NCI-H82 treated with DMSO at 0.1 percent for 48 hours (cell line): Measurements from ENCODE around the gene TIMP1.

Experiments
- DNase-seq: peaks from one replicate; lab custom pipeline; 2025; ENCODE audit not compliant: unreplicated experiment; lab: John Stamatoyannopoulos, UW

The TIMP1 gene

DNA sequence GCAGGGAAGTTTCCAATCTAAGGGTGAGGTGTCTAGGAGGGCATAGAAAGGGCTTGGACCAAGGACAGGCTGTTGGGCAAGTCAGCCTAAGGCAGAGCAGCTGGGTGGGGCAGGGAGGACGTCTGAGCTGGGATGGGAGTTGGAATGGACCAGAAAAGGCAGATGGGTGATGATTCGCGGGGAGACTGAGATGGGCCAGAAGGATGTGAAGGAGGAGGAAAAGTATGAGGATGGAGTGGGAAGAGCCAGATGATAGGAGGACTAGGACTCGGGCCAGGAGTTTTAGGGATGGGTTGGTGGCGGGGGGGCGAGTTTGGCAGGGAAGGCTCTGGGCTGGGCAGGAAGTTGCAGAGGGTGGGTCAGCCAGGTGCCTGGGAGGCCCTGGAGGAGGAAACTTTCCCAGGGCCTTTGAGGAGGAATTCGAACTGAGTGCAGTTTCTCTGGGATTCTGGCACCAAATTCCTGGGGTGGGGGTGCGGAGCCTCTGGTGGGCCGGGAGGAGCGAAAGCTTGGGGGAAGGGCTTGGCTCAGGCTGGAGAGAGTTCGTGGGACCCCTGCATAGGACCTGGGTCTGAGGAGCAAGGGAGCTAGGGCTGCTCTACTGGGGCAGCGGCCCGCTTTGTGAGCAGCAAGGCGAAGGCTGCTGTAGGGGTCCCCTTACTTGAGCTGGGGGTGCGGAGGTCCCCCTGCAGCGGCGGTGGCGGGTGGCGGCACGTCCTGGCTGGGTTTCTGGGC lies 8.7 kb upstream of the TIMP1 start:
- DNase-seq: no peak

DNA sequence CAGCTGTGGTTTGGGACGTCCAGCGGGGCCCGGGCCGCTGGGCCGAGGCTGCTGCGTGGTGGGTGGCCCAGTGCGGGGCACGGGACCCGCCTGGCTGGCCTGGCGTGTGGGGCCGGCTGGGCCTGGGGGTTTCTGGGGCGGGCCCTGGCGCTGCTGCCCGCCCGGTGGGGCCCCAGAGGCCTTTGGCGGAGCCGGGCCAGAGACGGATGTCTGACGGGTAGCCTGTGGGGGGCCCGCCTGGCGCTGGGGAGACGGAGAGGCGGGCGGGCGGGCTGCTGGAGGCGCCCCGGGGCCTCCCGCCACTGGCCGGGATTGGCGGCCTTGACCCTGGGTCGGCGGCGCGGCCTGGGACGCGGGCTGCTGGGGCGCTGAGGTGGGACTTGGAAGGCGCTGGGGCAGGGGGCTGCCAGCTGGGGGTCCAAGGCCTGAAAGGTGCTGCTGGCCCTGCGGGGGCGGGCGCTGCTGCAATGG lies 8.1 kb upstream of the TIMP1 start:
- DNase-seq: no peak

DNA sequence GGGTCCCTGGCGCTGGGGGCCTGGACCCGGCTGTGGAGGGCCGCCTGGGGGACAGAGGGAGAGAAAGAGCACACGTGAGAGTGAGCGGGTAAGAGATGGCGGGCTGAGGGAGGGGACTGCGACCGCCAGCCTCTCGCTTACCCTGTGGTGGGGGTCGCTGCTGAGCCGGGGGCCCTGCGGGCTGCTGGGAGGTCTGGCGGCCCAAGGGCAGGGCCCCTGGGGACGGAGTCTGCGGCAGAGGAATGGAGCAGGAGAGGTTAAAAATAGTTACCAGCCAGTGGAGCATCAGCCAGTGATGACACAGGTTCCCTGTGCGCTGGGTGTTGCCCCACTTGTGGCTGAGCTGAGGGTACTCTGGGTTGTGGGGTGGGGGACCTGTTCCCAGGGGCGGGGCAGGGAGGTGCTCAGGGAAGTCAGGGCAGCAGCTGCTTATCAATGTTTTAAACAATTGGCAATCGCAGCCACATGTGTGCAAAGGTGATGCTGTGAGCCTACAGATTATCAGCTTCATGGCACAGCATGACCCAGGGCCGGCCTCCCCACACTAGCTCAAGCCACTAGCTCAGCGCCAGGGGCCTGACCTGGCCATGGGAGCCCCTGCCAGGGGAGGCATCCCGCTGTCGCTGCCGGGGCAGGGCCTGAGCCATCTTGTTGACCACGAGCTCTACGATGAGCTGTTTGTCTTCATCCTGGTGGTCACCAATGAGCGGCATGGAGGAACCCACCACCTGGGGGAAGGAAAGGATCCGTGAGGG lies 7.5 kb upstream of the TIMP1 start:
- DNase-seq: no peak

DNA sequence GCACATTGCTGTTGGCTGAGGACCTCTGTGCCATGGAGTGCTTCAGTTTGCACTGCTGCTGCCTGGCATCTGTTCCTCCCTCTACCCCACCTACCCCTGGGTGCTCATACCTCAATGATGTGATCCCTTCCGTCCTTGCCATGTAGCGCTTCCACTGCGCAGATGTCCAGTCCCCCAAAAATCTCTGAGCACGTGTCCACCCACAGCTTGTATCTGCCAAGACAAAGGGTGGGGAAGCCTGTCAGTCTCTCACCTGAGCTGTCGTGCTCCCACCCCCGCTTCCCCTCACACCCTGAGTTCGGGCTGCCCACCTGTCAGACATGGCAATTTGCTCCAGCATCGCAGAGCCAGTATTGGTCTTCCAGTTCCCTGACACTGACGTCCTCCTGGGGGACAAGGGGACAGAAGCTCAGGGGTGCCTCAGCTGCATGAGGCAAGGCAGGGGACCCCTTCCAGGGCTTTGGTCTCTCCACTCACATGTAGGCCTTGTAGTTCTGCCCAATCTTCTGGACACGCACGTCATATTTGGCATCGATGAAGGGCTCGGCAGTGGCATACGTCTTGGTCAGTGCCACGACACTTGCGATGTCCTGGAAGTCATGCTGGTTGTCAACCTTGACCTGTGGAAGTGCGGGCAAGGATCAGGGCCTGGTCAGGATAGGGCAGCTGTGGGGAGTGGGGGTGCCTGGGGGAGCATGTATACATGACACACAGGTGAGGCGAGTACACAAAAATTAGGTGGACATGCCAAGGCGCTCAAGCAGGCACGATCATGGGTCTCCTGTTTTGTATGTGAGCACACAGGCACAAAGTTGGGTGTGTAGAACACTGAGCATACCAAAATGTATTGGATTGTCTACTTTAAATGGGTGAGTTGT lies 6.0 kb upstream of the TIMP1 start:
- DNase-seq: no peak

DNA sequence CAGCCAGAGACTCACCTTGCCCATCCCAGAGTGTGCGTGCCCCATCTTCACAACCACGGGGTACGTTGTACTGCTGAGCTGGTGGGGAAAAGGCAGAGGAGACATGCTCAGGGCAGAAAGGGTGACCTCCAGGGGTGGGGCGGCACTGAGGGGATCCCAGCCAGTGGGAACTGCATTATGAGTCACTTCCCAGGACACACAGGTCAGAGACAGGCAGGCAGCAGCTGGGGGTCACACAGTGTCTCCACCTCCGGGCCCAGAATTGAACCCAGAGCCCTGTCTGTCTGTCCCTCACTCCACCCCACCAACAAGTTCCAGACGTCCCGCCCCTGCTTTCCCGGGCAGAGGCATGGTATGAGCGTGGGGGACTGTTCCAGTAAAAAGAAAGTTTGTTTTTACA lies 4.8 kb upstream of the TIMP1 start:
- no peak for DNase-seq

DNA sequence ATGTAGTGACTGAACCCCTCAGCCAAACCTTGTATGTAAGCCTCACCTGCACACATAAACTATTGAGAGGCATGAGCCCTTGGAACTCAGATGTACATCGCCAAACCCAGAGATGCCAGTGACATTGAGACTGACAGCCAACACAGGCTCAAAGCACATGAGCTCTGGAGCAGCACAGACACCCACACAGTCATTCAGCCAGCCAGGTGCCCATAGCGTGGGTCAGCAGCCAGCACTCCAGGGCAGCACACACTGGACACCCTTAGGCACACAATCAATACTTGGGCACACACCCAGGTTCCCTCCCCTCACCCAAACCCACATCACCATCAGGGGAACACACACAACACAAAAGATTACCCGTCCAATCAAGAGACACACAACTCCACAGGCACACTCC lies 4.3 kb upstream of the TIMP1 start:
- DNase-seq: no peak

DNA sequence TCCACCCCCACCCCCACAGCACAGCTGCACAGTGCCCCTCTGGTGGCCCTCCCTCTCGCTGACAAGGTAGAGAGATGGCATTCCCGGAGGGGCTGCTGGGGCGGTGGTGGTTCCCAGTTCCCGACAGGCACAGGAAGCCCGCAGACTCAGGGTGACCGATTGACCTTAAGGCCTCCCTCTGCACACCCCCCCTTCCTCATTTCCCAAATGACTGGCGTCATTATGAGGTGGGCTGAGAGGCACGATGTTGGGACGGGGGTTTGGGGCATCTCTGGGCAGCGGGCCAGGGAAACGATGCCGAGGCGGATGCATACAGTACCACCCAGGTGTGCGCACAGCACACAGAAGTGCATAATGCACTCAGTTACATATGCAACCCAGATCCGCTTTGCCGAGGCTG lies 3.5 kb upstream of the TIMP1 start:
- DNase-seq: no peak

DNA sequence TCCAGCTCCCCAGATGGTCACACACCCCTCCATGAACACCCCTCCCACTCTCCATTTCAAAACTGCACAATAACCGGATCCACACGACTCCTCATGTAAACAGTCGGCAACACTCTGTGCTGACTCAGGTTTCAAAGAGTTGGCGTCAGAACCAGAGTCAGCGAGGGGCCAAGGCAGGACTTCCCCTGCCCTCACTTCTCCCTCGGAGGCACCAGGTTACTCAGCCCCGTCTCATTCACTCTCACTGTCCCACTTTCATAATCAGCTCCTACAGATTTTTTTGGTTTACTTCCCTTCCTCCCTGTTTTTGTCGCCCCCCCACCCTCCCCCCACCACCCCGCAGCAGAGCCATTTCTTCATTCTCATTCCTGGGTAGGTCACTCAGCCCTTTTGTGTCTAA lies 2.7 kb upstream of the TIMP1 start:
- no peak for DNase-seq

DNA sequence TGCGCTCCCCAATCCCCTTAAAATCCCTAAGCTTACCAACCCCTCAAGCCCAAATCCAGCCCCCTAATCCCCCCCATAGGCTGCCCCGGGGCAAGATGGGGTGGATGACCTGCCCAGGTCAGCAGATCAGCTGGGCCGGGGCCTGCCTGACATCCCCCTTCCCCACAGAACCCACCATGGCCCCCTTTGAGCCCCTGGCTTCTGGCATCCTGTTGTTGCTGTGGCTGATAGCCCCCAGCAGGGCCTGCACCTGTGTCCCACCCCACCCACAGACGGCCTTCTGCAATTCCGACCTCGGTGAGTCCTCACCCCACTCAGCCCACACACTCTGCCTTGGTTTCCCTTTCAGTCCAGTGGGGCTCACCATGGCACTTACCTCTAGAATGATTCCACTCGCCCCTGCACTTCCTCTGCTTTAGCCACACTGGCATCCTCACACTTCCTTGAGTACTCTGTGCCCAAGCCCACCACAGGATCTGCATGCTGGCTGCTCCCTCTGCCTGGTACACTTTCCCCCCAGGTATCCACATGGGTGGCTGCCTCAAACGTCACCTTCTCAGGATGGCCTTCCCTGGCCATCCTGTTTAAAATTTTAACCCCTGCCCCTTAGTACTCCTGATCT lies 1.1 kb downstream of the TIMP1 start:
- no peak for DNase-seq

DNA sequence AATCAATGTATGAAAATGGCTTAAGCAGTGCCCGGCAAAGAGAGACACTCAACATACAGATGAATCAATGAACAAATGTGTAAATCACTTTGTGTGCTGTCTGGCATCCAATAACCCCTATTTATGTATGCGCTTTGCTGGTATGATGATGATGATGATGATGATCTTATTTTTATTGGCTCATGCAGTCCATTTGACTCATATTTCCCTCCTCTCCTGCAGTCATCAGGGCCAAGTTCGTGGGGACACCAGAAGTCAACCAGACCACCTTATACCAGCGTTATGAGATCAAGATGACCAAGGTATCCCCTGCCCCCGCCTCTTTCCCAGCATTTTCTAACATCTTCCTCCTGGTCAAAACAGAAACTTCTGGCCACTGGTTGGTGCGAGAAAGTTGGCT lies 2.5 kb downstream of the TIMP1 start:
- DNase-seq: no peak

DNA sequence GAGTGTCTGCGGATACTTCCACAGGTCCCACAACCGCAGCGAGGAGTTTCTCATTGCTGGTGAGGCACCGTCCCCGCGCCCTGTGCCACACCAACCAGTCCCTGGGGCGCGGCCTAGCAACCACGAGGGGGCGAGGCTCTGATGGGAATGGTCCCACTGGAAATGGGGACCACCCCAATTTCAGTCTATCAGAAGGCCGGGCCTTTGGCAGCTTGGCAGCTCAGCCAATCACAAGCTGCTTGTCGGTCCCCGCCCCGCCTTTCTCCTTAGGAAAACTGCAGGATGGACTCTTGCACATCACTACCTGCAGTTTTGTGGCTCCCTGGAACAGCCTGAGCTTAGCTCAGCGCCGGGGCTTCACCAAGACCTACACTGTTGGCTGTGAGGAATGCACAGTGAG lies 3.0 kb downstream of the TIMP1 start:
- no peak for DNase-seq

DNA sequence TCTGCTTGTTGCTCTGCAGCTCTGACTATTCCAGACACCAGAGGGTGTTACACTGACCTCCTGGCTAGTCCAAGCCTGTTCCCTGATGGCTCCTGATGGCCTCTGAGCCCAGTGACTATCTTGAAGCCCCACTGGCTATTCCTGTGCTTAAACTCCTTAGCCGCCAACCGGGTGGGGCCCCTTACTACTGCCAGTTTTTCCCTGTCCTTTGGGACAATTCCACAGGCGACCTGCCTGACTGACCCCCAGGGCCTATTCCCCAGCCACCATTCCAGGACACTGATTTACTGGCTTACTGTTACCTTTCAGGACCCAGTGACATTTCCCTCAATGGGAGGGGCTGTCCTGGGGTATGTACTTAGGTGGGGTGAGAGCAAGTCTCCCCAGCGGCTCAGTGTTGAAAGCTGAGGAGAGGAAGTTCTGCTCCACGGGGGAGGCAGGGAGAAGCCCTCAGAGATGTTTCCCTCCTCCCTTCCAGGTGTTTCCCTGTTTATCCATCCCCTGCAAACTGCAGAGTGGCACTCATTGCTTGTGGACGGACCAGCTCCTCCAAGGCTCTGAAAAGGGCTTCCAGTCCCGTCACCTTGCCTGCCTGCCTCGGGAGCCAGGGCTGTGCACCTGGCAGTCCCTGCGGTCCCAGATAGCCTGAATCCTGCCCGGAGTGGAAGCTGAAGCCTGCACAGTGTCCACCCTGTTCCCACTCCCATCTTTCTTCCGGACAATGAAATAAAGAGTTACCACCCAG lies 4.0 kb downstream of the TIMP1 start:
- DNase-seq: no peak

DNA sequence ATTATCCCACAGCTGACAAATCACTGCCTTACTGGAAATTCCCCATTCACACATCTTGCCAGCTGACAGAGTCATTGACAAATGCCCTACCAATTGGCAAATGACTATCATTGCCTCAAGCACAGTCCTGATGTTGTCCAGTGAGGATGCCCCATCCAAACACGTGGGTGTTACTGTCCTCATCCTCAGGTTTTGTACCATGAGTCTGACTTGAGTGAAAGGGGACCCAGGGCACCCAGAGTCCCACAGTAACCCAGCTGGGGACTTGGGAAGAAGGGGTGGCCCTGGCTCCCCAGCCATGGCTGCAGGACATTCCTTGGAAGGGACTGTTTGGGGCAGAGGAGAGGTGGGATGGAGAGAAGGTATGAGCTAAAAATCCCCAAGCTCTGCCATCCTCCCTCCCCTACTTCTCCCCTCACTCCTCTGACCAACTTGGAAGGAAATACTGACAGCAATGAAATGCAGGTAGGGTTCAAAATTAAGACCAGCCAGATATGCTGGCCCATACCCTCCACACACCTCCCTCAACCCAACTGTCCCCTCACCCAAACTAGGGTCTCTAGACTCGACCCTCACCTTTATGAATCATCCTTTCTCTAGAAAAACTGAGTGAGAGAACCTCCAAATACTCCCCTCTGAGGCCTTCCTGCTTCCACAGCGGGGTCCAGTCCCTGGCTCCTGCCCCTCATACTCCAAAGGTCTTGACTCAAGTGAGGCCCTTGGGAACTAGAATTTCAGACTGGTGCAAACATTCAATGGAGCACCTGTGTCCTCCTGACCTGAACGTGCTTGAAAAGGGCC lies 5.1 kb downstream of the TIMP1 start:
- no peak for DNase-seq

DNA sequence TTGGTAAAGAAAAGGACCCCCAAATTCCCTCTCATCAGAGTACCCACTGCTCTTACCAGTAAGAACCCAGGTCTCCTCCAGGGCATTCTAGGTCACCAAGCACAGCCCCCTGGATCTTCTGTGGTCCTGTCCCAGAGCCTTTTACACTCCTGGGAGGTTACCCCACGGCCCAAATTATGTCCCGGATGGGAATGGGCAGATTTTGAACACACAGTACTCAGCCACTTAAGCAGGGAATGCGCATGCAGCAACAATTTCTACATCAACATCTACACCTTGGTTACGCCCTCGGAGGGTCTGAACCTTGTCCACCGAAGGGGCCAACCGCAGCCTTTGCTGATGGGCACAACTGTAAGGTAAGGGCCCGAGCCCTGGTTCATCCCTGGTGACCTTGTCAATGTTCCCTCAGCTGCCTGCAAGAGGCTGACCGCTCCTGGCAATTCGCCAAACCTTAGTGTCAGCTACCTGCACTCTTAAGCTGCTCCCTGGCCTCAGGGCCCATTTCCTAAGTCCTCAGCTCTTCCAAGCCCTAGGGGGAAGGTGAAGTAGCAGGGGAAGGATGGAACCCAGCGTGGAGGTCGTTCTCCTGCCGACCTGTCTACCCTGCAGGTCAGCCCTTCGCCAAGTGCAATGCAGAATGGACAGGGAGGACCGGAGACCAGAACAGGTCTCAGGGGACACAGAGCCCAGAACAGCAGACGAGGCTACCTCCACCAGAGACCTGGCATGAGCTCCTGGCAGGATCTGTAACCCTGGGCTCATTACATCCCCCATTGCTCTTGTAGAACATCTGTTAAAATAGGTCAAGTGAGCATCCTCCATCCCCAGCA lies 5.9 kb downstream of the TIMP1 start:
- no peak for DNase-seq

DNA sequence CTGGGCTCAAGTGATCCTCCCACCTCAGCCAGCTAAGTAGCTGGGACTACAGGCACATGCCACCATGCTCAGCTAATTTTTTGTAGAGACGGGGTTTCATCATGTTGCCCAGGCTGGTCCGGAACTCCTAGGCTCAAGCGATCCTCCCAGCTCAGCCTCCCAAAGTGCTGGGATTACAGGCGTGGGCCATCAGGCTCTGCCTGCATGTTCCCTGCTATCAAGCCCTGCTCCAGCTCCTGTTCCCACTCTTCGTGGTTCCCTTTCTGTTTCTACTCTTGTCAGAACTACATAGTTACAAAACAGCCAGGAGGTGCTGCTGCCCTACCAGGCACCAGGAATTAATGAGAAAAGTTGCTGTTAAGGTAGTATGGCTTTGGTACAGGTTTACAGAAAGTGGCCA lies 8.7 kb downstream of the TIMP1 start:
- no peak for DNase-seq

DNA sequence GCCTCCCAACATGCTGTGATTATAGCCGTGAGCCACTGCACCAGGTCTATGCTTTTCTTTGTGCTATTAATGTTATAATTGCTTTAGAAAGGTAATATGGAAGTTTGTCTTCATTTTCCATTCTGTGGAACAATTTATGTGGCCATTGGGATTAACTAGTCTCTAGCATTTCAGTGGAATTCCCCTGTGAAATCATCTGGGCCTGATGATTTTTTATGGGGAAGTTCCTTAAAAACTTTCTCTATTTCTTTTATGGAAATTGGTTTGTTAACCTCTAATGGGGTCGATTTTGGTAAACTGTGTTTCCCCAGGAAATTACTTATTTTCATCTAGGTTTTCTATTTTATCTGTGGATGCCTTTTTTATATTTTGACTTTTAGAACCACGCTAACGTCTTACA lies 11.3 kb downstream of the TIMP1 start:
- DNase-seq: no peak

DNA sequence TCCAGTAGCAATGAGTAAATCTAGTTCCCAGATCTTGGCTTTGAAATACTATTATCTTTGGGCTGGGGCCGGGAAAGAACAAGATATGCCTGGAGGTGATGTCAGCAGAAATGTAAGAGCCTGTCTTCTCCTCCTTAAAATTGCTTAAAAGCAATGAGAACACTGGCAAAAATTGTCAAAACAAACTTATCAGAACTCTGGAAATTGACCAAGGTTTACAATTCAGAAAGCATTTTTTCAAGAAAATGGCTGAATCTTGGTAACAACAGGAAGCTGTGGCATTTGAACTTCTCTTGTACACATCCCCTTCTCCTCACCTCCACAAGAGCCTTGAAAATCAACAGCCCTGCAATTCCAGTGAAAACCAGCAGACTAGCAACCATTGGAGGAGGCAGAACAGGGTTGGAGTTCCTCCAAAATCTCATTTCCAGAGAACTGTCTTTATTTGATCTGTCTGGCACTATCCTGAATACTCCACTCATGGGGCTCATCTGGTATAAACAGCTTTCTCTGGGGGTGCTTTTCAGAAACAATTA lies 13.5 kb downstream of the TIMP1 start:
- no peak for DNase-seq

DNA sequence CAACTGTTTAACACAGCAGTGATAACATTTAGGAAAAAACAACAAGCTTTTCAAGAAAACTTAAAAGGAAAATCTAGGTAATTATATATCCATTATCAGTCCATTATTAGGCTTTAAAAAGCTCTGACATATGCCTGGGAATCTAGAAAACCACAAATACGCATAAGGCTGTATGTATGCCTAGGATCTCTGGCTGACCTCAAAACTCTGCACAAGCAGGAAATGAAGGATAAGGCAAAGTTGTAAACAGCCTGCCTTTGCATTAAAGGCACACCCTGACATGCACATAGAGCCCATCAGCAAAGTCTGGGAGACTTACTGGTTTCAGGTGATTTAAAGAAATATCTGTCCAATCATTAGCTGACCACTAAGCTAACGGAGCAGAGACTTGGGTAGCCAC lies 14.0 kb downstream of the TIMP1 start:
- DNase-seq: no peak

DNA sequence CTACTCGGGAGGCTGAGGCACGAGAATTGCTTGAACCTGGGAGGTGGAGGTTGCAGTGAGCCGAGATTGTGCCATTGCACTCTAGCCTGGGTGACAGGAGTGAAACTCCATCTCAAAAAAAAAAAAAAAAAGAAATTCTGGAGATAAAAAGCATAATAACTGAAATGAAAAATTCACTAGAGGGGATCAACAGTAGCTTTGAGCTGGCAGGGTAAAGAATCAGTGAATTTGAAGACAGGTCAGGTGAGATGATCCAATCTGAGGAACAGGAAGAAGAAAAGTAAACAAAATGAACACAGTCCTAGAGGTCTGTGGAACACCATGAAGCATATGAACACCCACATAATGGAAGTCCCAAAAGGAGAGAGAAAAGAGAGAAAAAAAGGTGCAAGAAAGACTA lies 15.0 kb downstream of the TIMP1 start:
- no peak for DNase-seq
